GM21825 (cell line): ENCODE data around the gene SRCAP.
A peak's percentile ranks its signal among the peaks of the same experiment; 100 is the strongest.

Source experiments
- ATAC-seq: cut with Tn5 transposase; IDR thresholded peaks from one replicate; pipeline ENCODE4 v1.9.1; 2021; ENCODE audit warnings: mild to moderate bottlenecking, moderate library complexity; ENCODE audit not compliant: unreplicated experiment

Gene SRCAP

DNA sequence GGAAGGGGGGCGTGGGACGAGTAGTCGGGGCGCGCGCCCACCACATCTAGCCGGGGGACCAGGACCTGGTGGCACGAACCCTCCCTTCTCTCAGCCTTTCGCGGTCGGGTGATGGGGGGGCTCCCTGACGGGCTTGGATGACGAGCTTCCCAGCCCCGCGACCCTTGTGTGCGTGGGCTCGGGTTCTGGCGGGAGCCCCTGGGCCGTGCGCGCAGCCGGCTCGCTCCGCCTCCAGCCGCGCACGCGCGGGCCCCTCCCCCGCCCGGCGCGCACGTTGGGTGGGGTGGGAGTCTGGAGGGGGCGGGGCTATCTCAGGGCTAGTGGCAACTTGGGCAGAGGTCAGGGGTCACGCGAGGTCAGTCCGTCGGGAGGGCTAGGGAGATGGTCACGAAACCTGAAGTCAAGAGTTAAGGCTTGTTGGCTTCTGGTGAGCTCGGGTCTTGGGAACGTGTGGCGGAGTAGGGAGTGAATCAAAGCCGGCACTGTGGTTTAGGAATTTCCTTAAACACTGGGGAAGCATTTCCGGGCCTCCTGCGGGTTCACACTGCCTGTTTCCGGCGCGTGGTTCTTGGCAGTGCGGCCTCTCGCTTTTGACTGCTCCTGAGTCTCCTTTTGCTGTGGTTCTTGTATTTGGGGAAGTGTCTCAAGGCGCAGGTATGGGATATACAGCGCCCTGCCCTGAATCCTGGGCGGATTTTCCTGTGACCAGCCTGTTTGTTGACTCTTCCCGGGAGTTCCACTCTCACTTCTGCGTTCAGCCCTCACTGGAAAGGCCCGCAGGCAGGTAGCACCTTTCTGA, at the start of gene SRCAP:
TSS of gene SRCAP (plus strand) at position 356 of the 799 bp plus-strand sequence. CDS start 1,654 bp downstream, outside the sequence.
- ATAC-seq = peak; percentile 35

- ATAC-seq = no peak
These were observed 49.1 kb upstream of the SRCAP start for GRCh38 chr16:30649725-30650368.

- ATAC-seq = peak; percentile 70
These were observed 48.4 kb upstream of the SRCAP start, which contains the start of gene PRR14 for GRCh38 chr16:30650369-30651123. Gene PRR14, plus strand, starts transcription at chr16:30650960. Its CDS starts 686 bp downstream, at chr16:30651646.

- peak; percentile 41 for ATAC-seq
These were observed 47.6 kb upstream of the SRCAP start for GRCh38 chr16:30651124-30652004.

- ATAC-seq = no peak
These were observed 47.0 kb upstream of the SRCAP start for GRCh38 chr16:30652005-30652296.

DNA sequence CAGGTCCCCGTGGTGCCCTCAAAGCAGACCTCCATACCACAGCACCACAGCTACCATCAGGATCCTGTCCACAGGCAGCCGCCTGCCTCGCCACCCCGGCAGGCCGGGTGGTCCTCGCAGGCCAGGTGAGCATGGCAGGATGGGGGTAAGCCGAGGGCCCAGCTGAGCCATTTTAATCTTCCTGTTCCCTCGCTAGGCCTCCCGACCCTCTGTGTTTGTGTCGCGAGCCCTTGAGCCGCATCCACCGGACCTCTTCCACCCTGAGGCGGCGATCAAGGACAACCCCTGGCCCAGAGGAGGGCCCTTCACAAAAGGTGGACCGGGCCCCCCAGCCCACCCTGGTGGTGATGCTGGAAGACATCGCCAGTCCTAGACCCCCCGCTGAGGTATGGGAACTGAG, 46.3 kb upstream of the SRCAP start:
- ATAC-seq = no peak

GRCh38 chr16:30654856-30655255, 44.1 kb upstream of the SRCAP start:
- no peak for ATAC-seq

DNA sequence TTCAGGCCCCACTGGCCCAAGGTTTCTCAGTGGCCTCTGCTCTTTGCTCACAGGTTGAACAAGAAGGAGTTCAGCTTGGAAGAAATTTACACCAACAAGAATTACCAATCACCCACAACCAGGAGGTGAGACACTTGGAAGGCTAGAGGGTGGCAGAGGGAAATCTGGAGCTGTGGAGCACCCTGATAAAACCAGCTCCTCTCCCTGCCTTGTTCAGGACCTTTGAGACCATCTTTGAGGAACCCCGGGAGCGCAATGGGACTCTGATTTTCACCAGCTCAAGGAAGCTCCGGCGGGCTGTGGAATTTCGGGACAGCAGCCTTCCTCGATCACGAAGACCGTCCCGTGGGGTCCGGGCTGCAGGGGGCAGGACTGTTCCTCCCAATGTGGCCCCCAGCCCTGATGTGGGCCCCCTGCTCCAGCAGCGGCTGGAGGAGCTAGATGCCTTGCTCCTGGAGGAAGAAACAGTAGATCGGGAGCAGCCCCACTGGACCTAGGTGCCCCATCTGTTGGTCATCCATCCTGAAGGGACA, 43.1 kb upstream of the SRCAP start:
- ATAC-seq = no peak

GRCh38 chr16:30656388-30656787, 42.6 kb upstream of the SRCAP start:
- no peak for ATAC-seq

DNA sequence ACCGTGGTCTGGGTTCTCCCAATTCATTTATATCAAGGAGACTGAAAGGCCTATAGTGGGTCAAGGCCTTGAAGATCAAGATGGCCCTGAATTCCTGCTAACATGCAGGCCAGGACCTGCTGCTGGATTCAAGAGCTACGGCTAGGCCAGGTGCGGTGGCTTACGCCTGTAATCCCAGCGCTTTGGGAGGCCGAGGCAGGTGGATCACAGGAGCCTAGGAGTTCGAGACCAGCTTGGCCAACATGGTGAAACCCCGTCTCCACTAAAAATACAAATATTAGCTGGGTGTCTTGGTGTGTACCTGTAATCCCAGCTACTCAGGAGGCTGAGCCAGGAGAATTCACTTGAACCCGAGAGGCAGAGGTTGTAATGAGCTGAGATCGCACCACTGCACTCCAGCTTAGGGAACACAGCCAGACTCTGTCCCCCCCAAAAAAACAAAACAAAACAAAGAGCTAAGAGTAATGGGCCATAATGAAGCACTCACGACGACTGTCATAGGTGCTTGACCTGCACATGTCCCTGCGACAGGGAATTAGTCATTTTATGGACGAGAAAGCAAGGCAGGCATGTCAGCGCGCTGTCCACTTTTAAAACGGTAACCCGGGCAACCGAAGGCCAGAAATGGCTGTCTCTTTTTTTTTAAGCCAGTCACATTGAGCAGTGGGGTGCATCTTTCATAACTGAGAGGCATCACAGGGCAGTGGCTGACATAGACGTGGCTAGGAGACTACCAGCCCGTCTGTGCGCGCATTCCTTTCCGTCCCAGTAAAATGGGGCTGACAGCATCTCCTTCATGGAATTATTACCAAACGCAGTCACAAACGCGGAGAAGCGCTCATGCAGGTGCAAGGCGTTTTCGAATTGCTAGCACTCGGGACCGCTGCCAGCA, 41.8 kb upstream of the SRCAP start:
- ATAC-seq = no peak

GRCh38 chr16:30657866-30658730, 40.9 kb upstream of the SRCAP start, which contains the start of gene FBRS:
Gene FBRS, plus strand, starts transcription at chr16:30658431. Its CDS starts 1,088 bp downstream, at chr16:30659519.
- ATAC-seq = peak; percentile 62

GRCh38 chr16:30658731-30659506, 40.1 kb upstream of the SRCAP start:
- ATAC-seq = peak; percentile 46

GRCh38 chr16:30659507-30660423, 39.2 kb upstream of the SRCAP start:
- peak; percentile 0 for ATAC-seq

- ATAC-seq = no peak
These were observed 38.3 kb upstream of the SRCAP start for GRCh38 chr16:30660424-30661261.

DNA sequence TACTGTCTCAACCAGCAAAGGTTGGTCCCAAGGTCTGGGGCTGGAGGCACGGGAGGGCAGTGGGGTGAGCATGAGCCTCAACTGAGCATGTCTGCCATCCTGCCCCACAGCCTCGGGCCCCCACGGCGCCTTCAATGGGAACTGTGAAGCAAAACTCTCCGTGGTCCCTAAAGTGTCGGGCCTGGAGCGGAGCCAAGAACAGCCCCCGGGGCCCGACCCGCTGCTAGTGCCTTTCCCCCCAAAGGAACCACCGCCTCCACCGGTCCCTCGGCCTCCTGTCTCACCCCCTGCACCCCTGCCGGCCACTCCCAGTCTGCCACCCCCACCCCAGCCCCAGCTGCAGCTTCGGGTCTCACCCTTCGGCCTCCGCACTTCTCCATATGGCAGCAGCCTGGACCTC, 36.5 kb upstream of the SRCAP start:
- no peak for ATAC-seq

DNA sequence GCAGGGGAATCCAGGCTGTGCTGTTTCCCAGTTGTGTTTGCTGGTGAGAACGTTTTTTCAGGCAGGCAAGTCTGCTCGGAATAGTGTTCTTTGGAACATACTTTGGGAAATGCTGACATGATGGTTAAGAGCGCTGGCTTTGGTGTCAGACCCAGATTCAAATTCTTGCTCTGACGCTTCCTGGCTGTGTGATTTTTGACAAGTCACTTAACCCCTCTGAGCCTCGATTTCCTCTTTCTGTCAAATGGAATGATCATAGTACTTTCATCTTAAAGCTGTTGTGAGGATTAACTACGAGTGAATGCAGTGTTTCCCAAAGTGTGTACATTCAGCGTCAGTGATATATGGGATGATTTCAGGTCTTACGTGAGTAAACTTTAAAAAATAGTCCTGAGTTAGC, 35.9 kb upstream of the SRCAP start:
- ATAC-seq = no peak
